Smooth muscle cell (in vitro differentiated cells): ENCODE data around the gene SMAD6. TPM values are rescaled to one million over a fixed set of nuclear protein-coding genes. Genes with fewer than 3 reads are reported as not detected.

ENCODE experiments used
- DNase-seq: peaks from one replicate; lab custom pipeline; 2025; ENCODE audit not compliant: unreplicated experiment; lab: John Stamatoyannopoulos, UW
- H2AFZ ChIP-seq: fragments of 200-600 bp; sonication (generic); 2 replicates; pipeline ENCODE4 v1.6.0; 2016; ENCODE audit warnings: antibody characterized with exemption, low read depth, mild to moderate bottlenecking
- H3F3A ChIP-seq: fragments of 200-600 bp; sonication (generic); 2 replicates; pipeline ENCODE4 v1.6.0; 2017; ENCODE audit warnings: antibody characterized with exemption, low read depth
- H3K27ac ChIP-seq: fragments of 200-600 bp; sonication (generic); 2 replicates; pipeline ENCODE4 v1.5.1; 2016; ENCODE audit warnings: low read depth, mild to moderate bottlenecking
- H3K27me3 ChIP-seq: fragments of 200-600 bp; sonication (generic); 2 replicates; pipeline ENCODE4 v1.6.1; 2016; ENCODE audit warnings: low read depth, mild to moderate bottlenecking
- H3K36me3 ChIP-seq: fragments of 200-600 bp; sonication (generic); 2 replicates; pipeline ENCODE4 v1.5.1; 2016; ENCODE audit warnings: low read depth
- H3K4me1 ChIP-seq: fragments of 200-600 bp; sonication (generic); 2 replicates; pipeline ENCODE4 v1.5.1; 2016; ENCODE audit warnings: low read depth
- H3K4me2 ChIP-seq: fragments of 200-600 bp; sonication (generic); 2 replicates; pipeline ENCODE4 v1.6.0; 2016; ENCODE audit warnings: mild to moderate bottlenecking
- H3K4me3 ChIP-seq: fragments of 200-600 bp; sonication (generic); 2 replicates; pipeline ENCODE4 v1.5.1; 2016; ENCODE audit warnings: mild to moderate bottlenecking
- H3K79me2 ChIP-seq: fragments of 200-600 bp; sonication (generic); 2 replicates; pipeline ENCODE4 v1.6.0; 2016; ENCODE audit warnings: low read depth, mild to moderate bottlenecking
- H3K9ac ChIP-seq: fragments of 200-600 bp; sonication (generic); 2 replicates; pipeline ENCODE4 v1.6.0; 2016; ENCODE audit warnings: low read depth
- H3K9me3 ChIP-seq: fragments of 200-600 bp; sonication (generic); replicated peaks from 2 replicates; pipeline ENCODE4 v1.5.1; 2016; ENCODE audit warnings: low read depth
- H4K20me1 ChIP-seq: fragments of 200-600 bp; sonication (generic); 2 replicates; pipeline ENCODE4 v1.6.0; 2016; ENCODE audit warnings: low read depth
- CTCF ChIP-seq: fragments of 200-600 bp; sonication (generic); IDR thresholded peaks from 2 replicates; pipeline ENCODE4 v1.5.1; 2017; ENCODE audit warnings: borderline replicate concordance, mild to moderate bottlenecking, antibody characterized with exemption; ENCODE audit not compliant: insufficient read depth, poor library complexity, severe bottlenecking
- WGBS: methylation state at CpG from one replicate; pipeline ENCODE4 v1.1.7; 2016; ENCODE audit warnings: low lambda C conversion rate; 5-methylcytosine and 5-hydroxymethylcytosine counted together
- polyA plus RNA-seq: library from polyadenylated mRNA; unstranded; fragments of >200 nt; fragmentation: Nextera tagmentation; extraction: Ambion mirVana; gene quantifications from 2 replicates; pipeline ENCODE4 v1.2.1, GENCODE V29; 2016
- total RNA-seq: library from RNA; depleted of rRNA; stranded (reverse); fragments of >200 nt; gene quantifications from 2 replicates; pipeline ENCODE4 v1.2.3, GENCODE V29; 2014

The SMAD6 gene
- total and polyA plus RNA-seq, 2 experiments from 2014 or later: 42.6 to 44.0 TPM

GRCh38 chr15:66703540-66703941 is 1.5 kb downstream of the SMAD6 start:
- no peak overlapping the region for H3K27ac ChIP-seq
- peaks cover 37% of the 10 kb centered on the region for H3K4me1 ChIP-seq
- H3K4me3 ChIP-seq: peak overlapping the region; percentile 82
- H3K4me2 ChIP-seq: peak overlapping the region; percentile 99
- H4K20me1 ChIP-seq: peaks cover 63% of the 10 kb centered on the region
- no peaks in the 10 kb centered on the region for H3K9me3 ChIP-seq
- no peaks in the 10 kb centered on the region for H3K36me3 ChIP-seq
- WGBS: under 1% methylated on average over 42 of the region's 59 CpGs
- peaks cover 14% of the 10 kb centered on the region for H3F3A ChIP-seq
- no peak for TF ChIP-seq CTCF
- no peaks in the 10 kb centered on the region for H3K27me3 ChIP-seq
- no peak overlapping the region for H2AFZ ChIP-seq
- DNase-seq: no peak
- H3K79me2 ChIP-seq: peaks cover 59% of the 10 kb centered on the region
- peak overlapping the region; percentile 60 for H3K9ac ChIP-seq

GRCh38 chr15:66704019-66704802 is 2.2 kb downstream of the SMAD6 start:
- peaks cover 69% of the 10 kb centered on the region for H4K20me1 ChIP-seq
- H3K9ac ChIP-seq: peak overlapping the region; percentile 60
- H3K4me2 ChIP-seq: peak overlapping the region; percentile 99
- H3F3A ChIP-seq: peaks cover 21% of the 10 kb centered on the region
- no peaks in the 10 kb centered on the region for H3K27me3 ChIP-seq
- 6% methylated on average over 20 of the region's 30 CpGs for WGBS
- peaks cover 66% of the 10 kb centered on the region for H3K79me2 ChIP-seq
- TF ChIP-seq CTCF: no peak
- H3K27ac ChIP-seq: peak overlapping the region; percentile 15
- H3K9me3 ChIP-seq: no peaks in the 10 kb centered on the region
- H3K4me1 ChIP-seq: peaks cover 37% of the 10 kb centered on the region
- no peak overlapping the region for H2AFZ ChIP-seq
- H3K36me3 ChIP-seq: no peaks in the 10 kb centered on the region
- peak overlapping the region; percentile 82 for H3K4me3 ChIP-seq
- DNase-seq: no peak

- Histone ChIP-seq H4K20me1 (peaks cover 75% of the 10 kb centered on the region), H3K27ac (no peak overlapping the region), H3K4me3 (peak overlapping the region; percentile 82), H3K4me1 (peaks cover 37% of the 10 kb centered on the region), H3F3A (peaks cover 27% of the 10 kb centered on the region), H3K27me3 (no peaks in the 10 kb centered on the region), H3K9me3 (no peaks in the 10 kb centered on the region), H2AFZ (no peak overlapping the region), H3K79me2 (peaks cover 71% of the 10 kb centered on the region), H3K4me2 (peak overlapping the region; percentile 99), H3K9ac (peak overlapping the region; percentile 60), H3K36me3 (no peaks in the 10 kb centered on the region)
- no peak for DNase-seq
- no peak for TF ChIP-seq CTCF
- WGBS: 38% methylated on average over 1 of the region's 1 CpG
These were observed 2.7 kb downstream of the SMAD6 start for GRCh38 chr15:66704803-66705153.
